Ovary (tissue), 3 donors: ENCODE results near the gene ATF7IP2.

ENCODE experiments used
- CTCF ChIP-seq, 3 donors: fragments of 450-650 bp in 2 of 3; fragments of 200-600 bp in 1 of 3; IDR thresholded peaks; one replicate each; pipeline versions ENCODE4 v1.5.1 to v1.8.0; 2016 to 2022; ENCODE audit warnings: antibody characterized with exemption in 3 of 3, mild to moderate bottlenecking in 1 of 3
- EP300 ChIP-seq: sonication (generic); formaldehyde crosslinking; IDR thresholded peaks from one replicate; pipeline ENCODE4 v1.6.1; 2017; ENCODE audit warnings: antibody characterized with exemption
- POLR2A ChIP-seq: fragments of 450-650 bp; IDR thresholded peaks from one replicate; pipeline ENCODE4 v1.6.1; 2017; ENCODE audit warnings: antibody characterized with exemption, mild to moderate bottlenecking, moderate library complexity
- donor health status: DM: no; HTN: no; CAD: no.

GRCh38 chr16:10502776-10503175 is 116.9 kb downstream of the ATF7IP2 start:
- no peak for TF ChIP-seq CTCF (IDR thresholded peaks at IDR 0.05)
- TF ChIP-seq POLR2A: no peak
- TF ChIP-seq EP300: no peak
